GM21423 (cell line): ENCODE results near the gene WDR70.
A peak's percentile ranks its signal among the peaks of the same experiment; 100 is the strongest.
"Not testable (repeated sequence)": the region's sequence is repeated elsewhere in the genome, so short reads cannot be mapped to it uniquely, and the experiment has no call there.

Experiments
- ATAC-seq: cut with Tn5 transposase; IDR thresholded peaks from one replicate; pipeline ENCODE4 v1.9.1; 2021; ENCODE audit warnings: mild to moderate bottlenecking, moderate library complexity; ENCODE audit not compliant: unreplicated experiment

Gene WDR70

DNA sequence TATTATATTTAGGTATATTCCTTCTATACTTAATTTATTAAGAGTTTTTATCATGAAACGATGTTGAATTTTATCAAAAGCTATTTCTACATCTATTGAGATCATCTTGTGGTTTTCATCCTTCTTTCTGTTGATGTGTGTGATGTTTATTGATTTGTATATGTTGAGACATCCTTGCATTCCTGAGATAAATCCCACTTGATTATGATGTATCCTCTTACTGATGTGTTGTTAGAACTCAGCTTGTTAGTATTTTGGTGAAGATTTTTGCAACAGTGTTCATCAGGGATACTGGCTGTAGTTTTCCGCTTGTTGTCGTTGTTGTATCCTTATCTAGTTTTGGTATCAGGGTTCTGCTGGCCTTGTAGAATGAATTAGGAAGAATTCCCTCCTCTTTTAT, 247.1 kb downstream of the WDR70 start:
- no peak for ATAC-seq

DNA sequence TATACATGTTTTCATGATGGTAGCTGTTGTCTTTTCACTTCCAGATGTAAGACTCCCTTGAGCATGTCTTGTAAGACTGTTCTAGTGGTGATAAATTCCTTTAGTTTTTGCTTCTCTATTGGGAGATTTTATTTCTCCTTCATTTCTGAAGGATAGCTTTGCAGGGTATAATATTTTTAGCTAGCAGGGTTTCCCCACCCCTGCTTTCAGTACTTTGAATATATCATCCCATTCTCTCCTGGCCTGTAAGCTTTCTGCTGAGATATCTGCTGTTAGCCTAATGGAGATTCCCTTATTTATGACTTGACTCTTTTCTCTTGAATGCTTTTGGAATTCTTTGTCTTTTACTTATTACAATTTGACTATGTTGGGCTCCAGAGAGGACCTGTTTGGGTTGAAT, 249.8 kb downstream of the WDR70 start:
- ATAC-seq: no peak

DNA sequence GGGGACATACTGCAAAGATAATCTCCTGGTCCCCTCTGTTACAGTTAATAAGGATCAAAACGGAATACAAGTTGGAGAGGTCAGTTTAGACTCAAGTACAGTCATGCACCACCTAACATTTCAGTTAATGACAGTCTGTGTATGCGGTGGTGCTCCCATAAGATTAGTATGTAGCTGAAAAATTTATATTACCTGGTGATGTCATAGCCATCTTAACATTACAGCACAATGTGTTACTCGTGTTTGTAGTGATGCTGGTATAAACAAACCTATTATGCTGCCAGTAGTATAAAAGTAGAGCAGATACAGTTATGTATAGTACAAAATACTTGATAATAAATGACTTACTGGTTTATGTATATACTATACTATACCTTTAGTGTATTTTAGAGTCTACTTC, 252.8 kb downstream of the WDR70 start:
- no peak for ATAC-seq

DNA sequence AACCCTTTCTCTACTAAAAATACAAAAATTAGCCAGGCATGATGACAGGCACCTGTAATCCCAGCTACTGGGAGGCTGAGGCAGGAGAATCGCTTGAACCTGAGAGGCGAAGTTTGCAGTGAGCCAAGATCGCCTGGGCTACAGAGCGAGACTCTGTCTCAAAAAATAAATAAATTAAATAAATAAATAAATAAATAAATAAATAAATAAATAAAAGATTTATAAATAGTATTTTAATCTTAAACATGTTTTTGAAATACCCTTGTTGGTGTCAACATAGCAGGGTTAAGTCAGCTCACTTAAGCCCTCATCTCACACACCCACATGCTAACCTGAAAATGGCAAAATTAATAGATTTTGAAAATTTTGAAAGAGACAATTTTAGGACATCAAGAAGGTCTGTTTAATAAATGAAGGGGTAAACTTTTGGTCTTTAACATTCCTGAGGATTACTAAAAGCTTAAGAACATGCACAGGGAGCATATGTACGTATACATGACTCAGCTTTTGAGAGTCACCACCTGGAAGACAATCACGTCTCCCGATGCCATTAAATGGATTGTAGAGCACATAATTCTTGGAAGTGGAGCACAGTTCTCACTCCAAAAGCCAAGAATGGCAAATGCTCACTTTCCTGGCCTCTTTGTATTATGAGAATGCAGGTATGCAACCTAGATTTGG, 258.2 kb downstream of the WDR70 start:
- ATAC-seq: no peak

GRCh38 chr5:37638897-37639296, 259.8 kb downstream of the WDR70 start:
- no peak for ATAC-seq

GRCh38 chr5:37640088-37640487, 261.0 kb downstream of the WDR70 start:
- no peak for ATAC-seq

DNA sequence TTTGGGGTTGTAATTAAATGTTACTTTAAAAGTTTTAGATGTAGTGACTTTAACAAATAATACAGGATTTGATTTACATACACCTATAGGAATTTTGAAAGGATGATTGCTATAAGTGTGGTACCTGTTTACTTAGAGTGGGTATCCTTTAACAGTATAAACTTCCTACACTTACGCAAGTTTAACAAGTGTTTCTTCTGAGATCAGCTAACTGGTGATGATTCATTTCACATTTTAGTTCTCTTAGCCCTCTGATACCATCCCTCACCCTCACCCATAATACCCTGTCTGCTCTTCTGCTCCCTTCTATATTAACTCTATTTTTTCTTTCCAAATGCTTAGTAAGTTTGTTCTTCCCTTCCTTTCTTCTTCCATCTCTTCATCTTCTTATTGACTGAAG, 262.8 kb downstream of the WDR70 start:
- ATAC-seq: no peak

DNA sequence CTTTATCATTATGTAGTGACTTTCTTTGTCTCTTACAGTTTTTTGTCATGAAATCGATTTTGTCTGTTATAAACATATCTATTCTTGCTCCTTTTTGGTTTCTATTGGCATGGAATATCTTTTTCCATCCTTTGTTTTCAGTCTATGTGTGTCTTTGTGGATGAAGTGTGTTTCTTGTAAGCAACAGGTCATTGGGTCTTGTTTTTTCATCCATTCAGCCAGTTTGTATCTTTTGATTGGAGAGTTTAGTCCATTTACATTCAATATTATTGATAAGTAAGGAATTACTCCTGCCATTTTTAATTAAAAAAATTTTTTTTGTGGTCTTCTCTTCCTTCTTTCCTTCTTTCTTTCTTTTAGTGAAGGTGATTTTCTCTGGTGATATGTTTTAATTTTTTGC, 266.6 kb downstream of the WDR70 start:
- no peak for ATAC-seq

- ATAC-seq: not testable (repeated sequence)
Measured at GRCh38 chr5:37654566-37654965, 275.4 kb downstream of the WDR70 start.

- ATAC-seq: no peak
Measured at GRCh38 chr5:37657046-37657445, 277.9 kb downstream of the WDR70 start.

DNA sequence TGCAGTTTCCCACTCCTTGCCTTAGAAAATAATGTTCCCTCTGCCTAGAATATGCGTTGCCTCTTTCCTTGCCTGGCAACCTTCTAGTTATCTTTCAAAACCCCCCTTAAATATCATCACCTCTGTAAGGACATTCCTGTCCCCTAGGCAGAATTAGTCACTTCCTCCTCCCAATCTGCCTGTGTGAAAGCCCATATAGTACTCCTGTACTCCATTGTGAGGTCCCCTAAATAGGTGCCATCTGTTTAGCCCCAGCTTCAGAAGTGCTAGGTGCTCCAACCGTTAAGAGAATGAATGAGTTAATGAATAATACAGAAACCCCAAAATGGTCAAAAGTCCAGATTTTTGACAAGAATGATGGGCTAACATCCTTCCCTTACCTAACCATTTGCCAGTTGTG, 279.3 kb downstream of the WDR70 start:
- ATAC-seq: peak; percentile 49

- ATAC-seq: no peak
Measured at GRCh38 chr5:37660319-37660718, 281.2 kb downstream of the WDR70 start.

DNA sequence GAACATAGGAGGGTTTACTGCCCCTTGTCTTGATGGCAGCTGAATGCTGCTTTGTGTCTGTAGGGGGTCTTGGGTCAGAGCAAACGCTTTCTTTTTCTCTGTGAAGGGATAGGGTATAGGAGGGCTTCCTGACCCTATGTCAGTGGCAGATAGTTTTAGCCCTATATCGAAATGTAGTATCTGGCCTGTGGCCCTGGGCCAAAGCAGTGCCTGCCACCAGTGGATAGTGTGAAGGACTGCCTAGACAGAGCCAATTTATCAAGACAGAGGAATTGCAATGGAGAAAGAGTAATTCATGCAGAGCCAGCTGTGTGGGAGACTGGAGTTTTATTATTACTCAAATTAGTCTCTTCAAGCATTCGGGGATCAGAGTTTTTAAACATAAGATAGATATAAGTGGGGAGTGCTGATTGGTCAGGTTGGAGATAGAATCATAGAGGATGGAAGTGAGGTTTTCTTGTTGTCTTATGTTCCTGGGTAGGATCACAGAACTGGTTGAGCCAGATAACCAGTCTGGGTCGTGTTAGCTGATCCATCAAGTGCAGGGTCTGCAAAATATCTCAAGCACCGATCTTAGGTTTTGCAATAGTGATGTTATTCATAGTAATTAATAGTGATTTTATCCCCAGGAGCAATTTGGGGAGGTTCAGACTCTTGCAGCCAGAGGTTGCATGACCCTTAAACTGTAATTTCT, 282.3 kb downstream of the WDR70 start:
- no peak for ATAC-seq

DNA sequence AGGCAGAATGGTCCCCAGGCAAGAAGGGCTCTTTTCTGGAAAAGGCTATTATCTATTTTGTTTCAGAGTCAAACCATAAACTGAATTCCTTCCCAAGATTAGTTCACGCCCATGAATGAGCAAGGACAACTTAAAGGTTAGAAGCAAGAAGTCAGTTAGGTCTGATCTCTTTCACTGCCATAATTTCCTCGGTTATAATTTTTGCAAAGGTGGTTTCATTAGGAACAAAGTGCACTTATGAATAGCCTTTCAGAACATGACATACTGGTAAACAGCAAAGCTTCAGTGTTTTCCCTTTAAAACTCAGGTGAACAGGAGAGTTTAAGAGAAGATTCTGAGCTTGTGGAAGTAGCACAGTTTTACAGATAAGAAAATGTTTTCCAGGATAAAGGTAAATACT, 282.8 kb downstream of the WDR70 start:
- ATAC-seq: no peak

GRCh38 chr5:37662362-37662761, 283.2 kb downstream of the WDR70 start:
- ATAC-seq: no peak

DNA sequence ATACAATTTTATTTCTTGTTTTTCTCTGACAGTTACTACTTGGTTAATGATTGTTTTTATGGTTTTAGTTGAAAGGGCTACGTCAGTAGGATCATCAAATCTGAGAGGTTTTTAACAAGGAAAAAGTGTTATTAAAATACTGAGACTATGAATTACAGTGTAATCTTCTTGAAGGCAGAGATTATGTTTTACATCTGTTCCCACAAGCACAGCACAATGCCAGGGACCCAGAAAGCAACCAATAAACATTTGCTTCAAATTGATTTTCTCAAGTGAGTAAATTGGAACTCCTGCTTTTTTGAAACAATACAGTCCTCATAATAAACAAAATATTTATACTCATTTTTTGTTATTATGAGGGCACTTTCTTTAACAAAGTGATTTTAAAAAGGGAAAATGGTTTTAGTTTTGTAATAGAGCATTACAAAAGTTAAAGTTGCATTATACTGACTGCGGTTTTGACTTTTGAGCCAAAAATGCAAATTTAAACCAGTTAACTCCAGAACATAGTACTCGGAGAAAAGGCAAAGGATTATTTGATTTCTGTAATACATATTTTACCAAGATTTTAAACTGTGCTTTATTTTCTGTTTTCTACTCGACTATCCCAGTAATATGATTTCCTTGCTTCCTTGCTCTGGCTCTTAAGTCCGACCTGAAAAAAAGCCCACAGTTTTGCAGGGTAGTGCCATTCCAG, 283.8 kb downstream of the WDR70 start:
- no peak for ATAC-seq

DNA sequence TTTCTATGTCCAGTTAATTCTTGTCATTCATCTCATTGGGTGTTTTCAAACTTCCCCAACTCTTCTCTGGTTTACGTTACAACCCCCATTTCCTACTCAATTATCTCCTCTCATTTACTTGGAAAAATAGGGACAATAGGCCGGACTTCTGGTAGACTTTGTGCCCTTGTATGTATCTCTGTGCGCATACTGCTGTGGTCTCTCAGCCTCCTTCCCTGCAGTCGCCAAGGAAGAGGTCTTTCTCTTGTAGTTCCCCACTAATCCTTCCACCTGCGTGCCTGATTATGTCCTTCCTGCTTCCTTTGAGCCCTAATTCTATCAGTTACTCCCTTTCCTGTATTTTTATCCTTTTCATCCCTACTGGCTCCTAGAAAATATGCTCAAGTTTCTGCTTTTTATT, 284.4 kb downstream of the WDR70 start:
- ATAC-seq: no peak

DNA sequence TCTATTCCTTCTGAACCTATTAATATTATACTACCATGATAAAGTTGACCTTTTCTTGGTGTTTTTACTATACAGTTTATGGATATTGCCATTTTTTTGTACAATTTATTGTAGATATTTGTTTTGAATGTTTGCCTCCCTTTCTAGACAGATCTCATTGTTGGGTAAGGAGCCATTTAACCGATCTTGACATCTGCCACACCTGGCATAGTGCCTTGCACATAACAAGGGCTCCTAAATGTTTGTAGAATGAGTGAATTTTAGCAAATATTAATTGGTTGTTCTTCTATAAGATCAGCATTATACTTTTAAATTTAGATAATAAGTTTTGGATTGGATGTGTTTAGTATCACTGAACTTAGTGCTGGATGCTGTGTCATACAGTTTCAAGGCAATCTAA, 285.4 kb downstream of the WDR70 start:
- ATAC-seq: no peak

- no peak for ATAC-seq
Measured at GRCh38 chr5:37665272-37665671, 286.2 kb downstream of the WDR70 start.

- no peak for ATAC-seq
Measured at GRCh38 chr5:37665889-37666288, 286.8 kb downstream of the WDR70 start.

DNA sequence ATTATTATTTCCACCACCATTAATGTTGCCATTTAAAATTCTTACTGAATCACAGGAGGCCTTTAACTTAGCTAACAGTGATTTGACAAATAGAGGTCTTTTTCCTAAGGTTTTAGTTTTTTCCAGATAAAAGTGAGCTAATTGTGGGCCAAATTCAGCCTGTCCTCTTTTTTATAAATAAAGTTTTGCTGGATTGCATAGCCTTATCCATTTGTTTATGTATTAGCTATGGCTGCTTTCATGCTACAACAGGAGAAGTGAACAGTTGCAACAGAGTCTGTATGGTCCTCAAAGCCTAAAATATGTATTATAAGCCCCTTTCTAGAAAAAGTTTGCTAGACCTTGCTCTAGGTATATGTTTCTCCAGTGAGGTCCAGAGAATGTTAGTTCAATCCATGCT, 288.3 kb downstream of the WDR70 start:
- ATAC-seq: no peak

DNA sequence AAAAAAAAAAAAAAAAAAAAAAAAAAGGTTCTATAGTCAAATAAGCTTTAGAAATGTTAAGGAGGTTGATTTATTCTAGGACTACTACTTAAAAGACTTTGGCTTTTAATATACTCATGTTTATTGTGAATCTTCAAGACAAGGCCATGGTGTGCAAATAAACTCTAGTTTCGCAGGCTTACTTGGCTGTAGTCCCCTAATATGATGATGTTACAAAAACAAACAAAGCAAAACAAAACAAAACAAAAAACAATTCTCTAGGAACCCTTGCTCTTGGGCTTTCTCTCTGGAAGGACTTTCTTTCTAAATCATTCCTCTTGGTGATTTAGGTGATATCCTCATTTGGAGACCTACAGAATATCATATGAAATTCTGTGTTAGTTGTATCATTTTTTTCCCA, 288.7 kb downstream of the WDR70 start:
- ATAC-seq: no peak
